AG04450 (cell line): ENCODE results near the gene XYLT1. TPM values are rescaled to one million over a fixed set of nuclear protein-coding genes. Genes with fewer than 3 reads are reported as not detected.

Experiments
- CTCF ChIA-PET: fragments of 300-600, 350-600 bp; formaldehyde crosslinking; extraction: SDS; loops from one replicate; lab custom pipeline; 2022; ENCODE audit warnings: antibody characterized with exemption, inconsistent platforms; lab: Charles Lee
- POLR2A ChIA-PET: fragments of 350-600 bp; formaldehyde crosslinking; extraction: SDS; loops from one replicate; lab custom pipeline; 2021; ENCODE audit warnings: antibody characterized with exemption, inconsistent platforms; lab: Yijun Ruan, JAX
- DNase-seq: peaks from one replicate; pipeline ENCODE4 v3.0.0-alpha.2; 2011; ENCODE audit warnings: low read depth, low spot score
- H3K27ac ChIP-seq: one replicate; pipeline ENCODE4 v1.5.1; 2012; ENCODE audit warnings: low read depth, low read length, control low read depth
- H3K27me3 ChIP-seq: one replicate; pipeline ENCODE4 v1.6.0; 2012; ENCODE audit warnings: low read length; ENCODE audit not compliant: control insufficient read depth, insufficient read depth
- H3K4me3 ChIP-seq: 2 replicates; pipeline ENCODE4 v1.5.1; 2011; ENCODE audit warnings: mild to moderate bottlenecking, low read depth, low read length, control low read depth
- H3K9me3 ChIP-seq: 2 replicates; pipeline ENCODE4 v1.5.1; 2012; ENCODE audit warnings: low read length; ENCODE audit not compliant: control insufficient read depth, insufficient read depth
- CTCF ChIP-seq: IDR thresholded peaks from 2 replicates; pipeline ENCODE4 v1.5.1; 2011; ENCODE audit warnings: low read depth, low read length, control low read depth, inconsistent platforms
- polyA plus RNA-seq: library from polyadenylated mRNA; depleted of rRNA; stranded (reverse); fragments of >200 nt; gene quantifications from 2 replicates; pipeline ENCODE4 v1.2.3, GENCODE V29; 2011

XYLT1 gene
- polyA plus RNA-seq, 1 experiment = 6.7 TPM

DNA sequence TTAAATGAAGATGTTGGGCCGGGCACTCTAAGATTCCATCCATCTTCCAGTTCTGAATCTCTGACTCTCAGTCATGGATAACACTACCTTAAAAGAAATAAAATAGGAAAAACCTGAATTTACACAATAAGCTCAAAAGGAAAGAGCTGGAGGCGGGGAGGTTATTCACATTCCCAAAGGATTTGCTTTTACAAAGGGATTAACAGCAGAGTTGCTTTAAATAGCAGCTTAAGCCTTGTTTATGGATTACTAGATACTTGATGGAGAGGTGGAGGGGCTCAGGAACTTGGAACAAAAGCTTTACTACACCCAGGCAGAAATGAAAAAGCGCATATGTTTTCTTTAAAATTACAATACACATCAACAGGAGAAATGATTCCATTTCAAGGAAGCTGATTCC, 84.5 kb downstream of the XYLT1 start:
- no peak overlapping the region for H3K4me3 ChIP-seq
- no peak for TF ChIP-seq CTCF
- ChIA-PET CTCF (interaction anchor here (1.0 to 1.1 kb wide), 2 partner anchors 30 to 193 kb away, joined by 3 to 4 read pairs; no protein-coding TSS in a partner anchor), POLR2A (no interaction called here)
- no peak overlapping the region for H3K27ac ChIP-seq
- no peaks in the 10 kb centered on the region for H3K27me3 ChIP-seq
- no peak for DNase-seq
- H3K9me3 ChIP-seq = no peaks in the 10 kb centered on the region

DNA sequence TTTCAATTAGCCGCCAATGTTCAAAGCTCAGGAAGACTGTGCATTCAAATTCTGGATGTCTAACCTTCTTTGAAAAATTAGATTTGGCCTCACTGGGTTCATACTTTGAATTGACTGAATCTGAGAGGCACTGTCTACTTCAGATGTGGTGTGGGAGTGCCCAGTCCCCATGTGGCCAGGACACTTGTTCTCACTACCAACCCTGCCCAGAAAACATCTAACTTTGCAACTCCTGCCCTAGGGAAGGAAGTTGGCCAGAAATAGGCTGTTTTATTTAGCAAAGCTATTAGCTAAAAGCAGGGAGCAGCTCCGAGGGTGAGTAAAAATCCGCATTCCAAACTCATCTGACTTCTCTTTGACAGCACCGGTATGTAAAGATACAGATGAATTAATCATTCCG, 86.3 kb downstream of the XYLT1 start:
- DNase-seq = no peak
- POLR2A ChIA-PET = no interaction called here
- no peaks in the 10 kb centered on the region for H3K9me3 ChIP-seq
- TF ChIP-seq CTCF = no peak
- CTCF ChIA-PET = interaction anchor here (0.6 kb wide), 1 partner anchor 170 kb away, joined by 3 read pairs; no protein-coding TSS in a partner anchor
- no peaks in the 10 kb centered on the region for H3K27me3 ChIP-seq
- H3K4me3 ChIP-seq = no peak overlapping the region
- H3K27ac ChIP-seq = no peak overlapping the region

GRCh38 chr16:17382949-17383863, 87.6 kb downstream of the XYLT1 start:
- Histone ChIP-seq H3K27ac (no peak overlapping the region), H3K4me3 (no peak overlapping the region), H3K27me3 (no peaks in the 10 kb centered on the region), H3K9me3 (no peaks in the 10 kb centered on the region)
- DNase-seq = no peak
- ChIA-PET CTCF (no interaction called here), POLR2A (no interaction called here)
- no peak for TF ChIP-seq CTCF

- DNase-seq = no peak
- ChIA-PET POLR2A (no interaction called here), CTCF (no interaction called here)
- no peak overlapping the region for H3K4me3 ChIP-seq
- no peak for TF ChIP-seq CTCF
- H3K27ac ChIP-seq = no peak overlapping the region
- no peaks in the 10 kb centered on the region for H3K27me3 ChIP-seq
- H3K9me3 ChIP-seq = no peaks in the 10 kb centered on the region
Measured at GRCh38 chr16:17382514-17382913, 88.2 kb downstream of the XYLT1 start.

DNA sequence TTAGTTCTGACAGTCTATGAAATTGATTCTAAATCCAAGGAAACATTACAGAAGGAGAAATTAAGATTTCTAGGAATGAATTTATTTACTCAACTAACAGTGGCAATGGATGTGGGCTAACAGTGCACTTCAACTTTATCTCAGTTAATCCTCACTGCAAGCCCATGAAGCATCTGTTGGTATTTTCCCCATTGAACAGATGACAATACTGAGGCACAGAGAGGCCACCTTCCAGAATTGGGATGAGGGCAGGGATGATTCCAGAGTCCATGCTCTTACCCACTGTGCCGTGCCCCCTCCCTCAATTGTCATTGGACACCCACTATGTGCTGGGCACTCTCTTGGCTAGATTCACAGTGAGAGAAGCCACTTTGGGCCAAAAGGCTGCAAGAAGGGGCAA, 89.0 kb downstream of the XYLT1 start:
- TF ChIP-seq CTCF = no peak
- Histone ChIP-seq H3K4me3 (no peak overlapping the region), H3K9me3 (no peaks in the 10 kb centered on the region), H3K27me3 (no peaks in the 10 kb centered on the region), H3K27ac (no peak overlapping the region)
- ChIA-PET POLR2A (no interaction called here), CTCF (no interaction called here)
- DNase-seq = no peak
